Endodermal cell (in vitro differentiated cells): ENCODE data around the gene ASCC3. TPM values are rescaled to one million over a fixed set of nuclear protein-coding genes. Genes with fewer than 3 reads are reported as not detected.
A peak's percentile ranks its signal among the peaks of the same experiment; 100 is the strongest.

ENCODE experiments used
- DNase-seq: peaks from one replicate; pipeline ENCODE4 v3.0.0-alpha.2; 2017
- H3K27ac ChIP-seq: 2 replicates; pipeline ENCODE4 v1.5.1; 2013; ENCODE audit warnings: mild to moderate bottlenecking, low read depth, low read length, moderate library complexity
- H3K27me3 ChIP-seq: 2 replicates; pipeline ENCODE4 v1.6.1; 2013; ENCODE audit warnings: mild to moderate bottlenecking, low read length, moderate library complexity; ENCODE audit not compliant: insufficient read depth, control insufficient read depth, poor library complexity, severe bottlenecking
- H3K36me3 ChIP-seq: 2 replicates; pipeline ENCODE4 v1.7.0; 2013; ENCODE audit warnings: mild to moderate bottlenecking, low read length, moderate library complexity; ENCODE audit not compliant: control insufficient read depth, insufficient read depth
- H3K4me1 ChIP-seq: one replicate; pipeline ENCODE4 v1.7.0; 2013; ENCODE audit warnings: low read length; ENCODE audit not compliant: control insufficient read depth, insufficient read depth
- H3K4me3 ChIP-seq: 2 replicates; pipeline ENCODE4 v1.5.1; 2013; ENCODE audit warnings: mild to moderate bottlenecking, low read length, moderate library complexity
- H3K9ac ChIP-seq: 2 replicates; pipeline ENCODE4 v1.6.1; 2013; ENCODE audit warnings: mild to moderate bottlenecking, low read length, moderate library complexity; ENCODE audit not compliant: poor library complexity, severe bottlenecking; ENCODE audit errors: extremely low read depth
- H3K9me3 ChIP-seq: 2 replicates; pipeline ENCODE4 v1.6.1; 2013; ENCODE audit warnings: mild to moderate bottlenecking, low read length, moderate library complexity; ENCODE audit not compliant: control insufficient read depth
- H3K27ac Mint-ChIP-seq: 2 replicates; pipeline ENCODE4 v1.8.0; 2020; ENCODE audit warnings: mixed read lengths
- H3K27me3 Mint-ChIP-seq: 2 replicates; pipeline ENCODE4 v1.8.0; 2021; ENCODE audit warnings: mild to moderate bottlenecking, mixed read lengths; ENCODE audit not compliant: insufficient read depth
- H3K36me3 Mint-ChIP-seq: 2 replicates; pipeline ENCODE4 v1.8.0; 2020; ENCODE audit warnings: low read depth, mixed read lengths
- H3K4me1 Mint-ChIP-seq: 2 replicates; pipeline ENCODE4 v1.8.0; 2020; ENCODE audit warnings: mixed read lengths
- H3K4me3 Mint-ChIP-seq: 2 replicates; pipeline ENCODE4 v1.8.0; 2020; ENCODE audit warnings: mild to moderate bottlenecking, moderate library complexity, mixed read lengths
- H3K9me3 Mint-ChIP-seq: 2 replicates; pipeline ENCODE4 v1.8.0; 2020; ENCODE audit warnings: mild to moderate bottlenecking, mixed read lengths
- WGBS, 2 experiments: methylation state at CpG; one replicate each; pipeline versions ENCODE4 v1.1.5 to v1.1.7; 2013; ENCODE audit warnings: missing lambda C conversion rate in 2 of 2, mixed read lengths in 1 of 2; ENCODE audit not compliant: insufficient coverage in 1 of 2, insufficient read length in 1 of 2; 5-methylcytosine and 5-hydroxymethylcytosine counted together
- total RNA-seq, 2 donors: library from RNA; stranded (reverse); fragmentation: NEBNext Ultra II Directional in 1 of 2; extraction: Animal tissue kit (Norgen Biotek cat#: 25700) in 1 of 2; gene quantifications; 2 replicates in 1 of 2; 3 replicates in 1 of 2; pipeline ENCODE4 v1.2.1, GENCODE V29; 2021
- TF ChIP-seq, protein P1 (sequence below): fragments of 200-600 bp; sonication (generic); conservative IDR thresholded peaks from 2 replicates; pipeline ENCODE4 v1.5.0; 2021; ENCODE audit warnings: antibody characterized with exemption, mild to moderate bottlenecking

The ASCC3 gene
- total RNA-seq, 2 donors from 2014 or later = 40.0 to 41.1 TPM

DNA sequence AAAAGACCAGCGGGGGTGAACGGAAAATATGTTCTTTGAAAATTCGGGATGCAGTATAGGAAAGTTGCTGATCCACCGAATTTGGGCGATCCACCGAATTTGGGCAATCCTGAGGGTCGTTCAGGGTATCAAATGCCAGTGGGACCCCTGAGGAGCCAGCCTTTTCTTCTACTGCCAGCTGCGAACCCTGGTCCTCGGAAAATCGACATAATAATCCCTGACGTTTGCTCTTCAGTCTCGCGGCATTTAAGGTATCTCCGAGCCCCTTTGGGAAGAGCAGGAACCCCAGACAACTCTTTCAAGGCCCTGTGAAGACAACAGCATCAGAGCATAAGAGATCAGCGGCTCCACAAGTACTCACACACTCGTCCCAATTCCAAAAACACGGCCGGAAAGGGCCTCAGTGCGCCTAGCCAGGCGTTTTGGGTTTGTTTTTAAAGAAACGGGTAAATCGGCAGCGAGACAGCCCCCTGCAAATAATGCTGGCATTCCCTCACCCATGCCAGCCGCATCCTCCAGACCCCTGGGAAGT lies 417.4 kb downstream of the ASCC3 start:
- peaks cover 48% of the 10 kb centered on the region for H3K4me1 Mint-ChIP-seq
- no peaks in the 10 kb centered on the region for H3K36me3 ChIP-seq
- no peaks in the 10 kb centered on the region for H3K4me1 ChIP-seq

GRCh38 chr6:100462706-100463629 lies 418.2 kb downstream of the ASCC3 start:
- peak overlapping the region; percentile 78 for H3K4me3 ChIP-seq

More for the DNA sequence above, 417.4 kb downstream of the ASCC3 start:
- H3K9me3 ChIP-seq = no peaks in the 10 kb centered on the region
- no peak overlapping the region for H3K9ac ChIP-seq
- 2% methylated on average over 15 to 24 of the region's 24 CpGs for WGBS, 2 experiments
- Mint-ChIP-seq H3K4me3 (peak overlapping the region; percentile 53), H3K27ac (no peak overlapping the region), H3K9me3 (no peaks in the 10 kb centered on the region), H3K27me3 (no peaks in the 10 kb centered on the region), H3K36me3 (no peaks in the 10 kb centered on the region)
- H3K4me3 ChIP-seq = peak overlapping the region; percentile 78
- no peak overlapping the region for H3K27ac ChIP-seq
- peak; percentile 63 for DNase-seq
- TF ChIP-seq, protein P1, sequence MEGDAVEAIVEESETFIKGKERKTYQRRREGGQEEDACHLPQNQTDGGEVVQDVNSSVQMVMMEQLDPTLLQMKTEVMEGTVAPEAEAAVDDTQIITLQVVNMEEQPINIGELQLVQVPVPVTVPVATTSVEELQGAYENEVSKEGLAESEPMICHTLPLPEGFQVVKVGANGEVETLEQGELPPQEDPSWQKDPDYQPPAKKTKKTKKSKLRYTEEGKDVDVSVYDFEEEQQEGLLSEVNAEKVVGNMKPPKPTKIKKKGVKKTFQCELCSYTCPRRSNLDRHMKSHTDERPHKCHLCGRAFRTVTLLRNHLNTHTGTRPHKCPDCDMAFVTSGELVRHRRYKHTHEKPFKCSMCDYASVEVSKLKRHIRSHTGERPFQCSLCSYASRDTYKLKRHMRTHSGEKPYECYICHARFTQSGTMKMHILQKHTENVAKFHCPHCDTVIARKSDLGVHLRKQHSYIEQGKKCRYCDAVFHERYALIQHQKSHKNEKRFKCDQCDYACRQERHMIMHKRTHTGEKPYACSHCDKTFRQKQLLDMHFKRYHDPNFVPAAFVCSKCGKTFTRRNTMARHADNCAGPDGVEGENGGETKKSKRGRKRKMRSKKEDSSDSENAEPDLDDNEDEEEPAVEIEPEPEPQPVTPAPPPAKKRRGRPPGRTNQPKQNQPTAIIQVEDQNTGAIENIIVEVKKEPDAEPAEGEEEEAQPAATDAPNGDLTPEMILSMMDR = no peak
- H3K27me3 ChIP-seq = peaks cover 100% of the 10 kb centered on the region

GRCh38 chr6:100461917-100462705 lies 419.0 kb downstream of the ASCC3 start:
- no peak overlapping the region for H3K27ac Mint-ChIP-seq
- Histone ChIP-seq H3K4me1 (peaks cover 5% of the 10 kb centered on the region), H3K27ac (no peak overlapping the region), H3K9me3 (no peaks in the 10 kb centered on the region), H3K4me3 (peak overlapping the region; percentile 78), H3K36me3 (no peaks in the 10 kb centered on the region), H3K27me3 (peaks cover 100% of the 10 kb centered on the region), H3K9ac (no peak overlapping the region)
- 0 to 3% methylated on average over 3 of the region's 3 CpGs for whole genome bisulfite sequencing, 2 experiments
- TF ChIP-seq, protein P1 = no peak
- H3K36me3 Mint-ChIP-seq = no peaks in the 10 kb centered on the region
- no peak for DNase-seq
- H3K9me3 Mint-ChIP-seq = no peaks in the 10 kb centered on the region
- H3K4me1 Mint-ChIP-seq = peaks cover 53% of the 10 kb centered on the region
- no peaks in the 10 kb centered on the region for H3K27me3 Mint-ChIP-seq
- peak overlapping the region; percentile 50 for H3K4me3 Mint-ChIP-seq

More at GRCh38 chr6:100462706-100463629, 418.2 kb downstream of the ASCC3 start:
- no peaks in the 10 kb centered on the region for H3K9me3 Mint-ChIP-seq
- H3K9ac ChIP-seq = no peak overlapping the region
- no peak for DNase-seq
- peaks cover 100% of the 10 kb centered on the region for H3K27me3 ChIP-seq
- TF ChIP-seq, protein P1 = no peak
- no peaks in the 10 kb centered on the region for H3K9me3 ChIP-seq
- H3K36me3 Mint-ChIP-seq = no peaks in the 10 kb centered on the region
- H3K4me1 Mint-ChIP-seq = peaks cover 53% of the 10 kb centered on the region
- peak overlapping the region; percentile 53 for H3K4me3 Mint-ChIP-seq
- WGBS, 2 experiments = 1 to 6% methylated on average over 7 to 13 of the region's 13 CpGs
- no peaks in the 10 kb centered on the region for H3K4me1 ChIP-seq
- no peaks in the 10 kb centered on the region for H3K36me3 ChIP-seq
- no peak overlapping the region for H3K27ac Mint-ChIP-seq
- H3K27me3 Mint-ChIP-seq = no peaks in the 10 kb centered on the region
- H3K27ac ChIP-seq = no peak overlapping the region
